Neuronal stem cell (in vitro differentiated cells): ENCODE data around the gene RALGPS1.

ENCODE experiments used
- DNase-seq: peaks from one replicate; pipeline ENCODE4 v3.0.0-alpha.2; 2013; ENCODE audit warnings: low spot score
- H2AFZ ChIP-seq: one replicate; pipeline ENCODE4 v1.6.1; 2013; ENCODE audit warnings: mild to moderate bottlenecking, low read length, inconsistent platforms
- H2AK5ac ChIP-seq: 2 replicates; pipeline ENCODE4 v1.6.1; 2013; ENCODE audit warnings: low read depth, mild to moderate bottlenecking, inconsistent platforms, low read length, moderate library complexity, mixed read lengths
- H2BK120ac ChIP-seq: 2 replicates; pipeline ENCODE4 v1.6.1; 2013; ENCODE audit warnings: low read depth, mild to moderate bottlenecking, inconsistent platforms, low read length, moderate library complexity, mixed read lengths
- H2BK12ac ChIP-seq: one replicate; pipeline ENCODE4 v1.6.1; 2013; ENCODE audit warnings: low read length, inconsistent platforms
- H2BK15ac ChIP-seq: 2 replicates; pipeline ENCODE4 v1.6.1; 2013; ENCODE audit warnings: mild to moderate bottlenecking, low read length, inconsistent platforms, mixed read lengths
- H2BK5ac ChIP-seq: one replicate; pipeline ENCODE4 v1.6.1; 2013; ENCODE audit warnings: inconsistent platforms, mild to moderate bottlenecking, low read length, moderate library complexity
- H3K14ac ChIP-seq: one replicate; pipeline ENCODE4 v1.6.1; 2013; ENCODE audit warnings: low read length, inconsistent platforms
- H3K18ac ChIP-seq: 2 replicates; pipeline ENCODE4 v1.6.1; 2013; ENCODE audit warnings: low read length, inconsistent platforms
- H3K23ac ChIP-seq: 2 replicates; pipeline ENCODE4 v1.6.1; 2013; ENCODE audit warnings: low read depth, mild to moderate bottlenecking, mixed read lengths, low read length, inconsistent platforms; ENCODE audit not compliant: poor library complexity
- H3K27ac ChIP-seq: replicated peaks from 3 replicates; pipeline ENCODE4 v1.5.1; 2013; ENCODE audit warnings: low read length, inconsistent platforms
- H3K27me3 ChIP-seq, 3 experiments: 2 replicates each; pipeline ENCODE4 v1.6.1; 2013; ENCODE audit warnings: low read length in 3 of 3, mild to moderate bottlenecking in 2 of 3, inconsistent platforms in 1 of 3, low read depth in 1 of 3, mixed read lengths in 1 of 3, moderate library complexity in 1 of 3; ENCODE audit not compliant: control insufficient read depth in 3 of 3, insufficient read depth in 3 of 3
- H3K36me3 ChIP-seq, 2 donors: replicated peaks in 1 of 2; 2 replicates each; pipeline ENCODE4 v1.6.1; 2013; ENCODE audit warnings: low read length in 2 of 2; ENCODE audit not compliant: control insufficient read depth in 2 of 2, insufficient read depth in 2 of 2
- H3K4ac ChIP-seq: 2 replicates; pipeline ENCODE4 v1.6.1; 2013; ENCODE audit warnings: inconsistent platforms, mild to moderate bottlenecking, low read length, moderate library complexity
- H3K4me1 ChIP-seq, 2 donors: 1 replicate in 1 of 2; 2 replicates in 1 of 2; pipeline ENCODE4 v1.6.1; 2013; ENCODE audit warnings: low read length in 2 of 2, low read depth in 1 of 2; ENCODE audit not compliant: control insufficient read depth in 2 of 2, insufficient read depth in 1 of 2
- H3K4me2 ChIP-seq: one replicate; pipeline ENCODE4 v1.6.1; 2013; ENCODE audit warnings: mild to moderate bottlenecking, low read length, inconsistent platforms; ENCODE audit not compliant: insufficient read depth, poor library complexity, severe bottlenecking
- H3K4me3 ChIP-seq, 2 donors: 2 replicates each; pipeline ENCODE4 v1.5.1; 2013; ENCODE audit warnings: low read length in 2 of 2, mild to moderate bottlenecking in 2 of 2, inconsistent platforms in 1 of 2, moderate library complexity in 1 of 2
- H3K79me1 ChIP-seq: one replicate; pipeline ENCODE4 v1.6.1; 2013; ENCODE audit warnings: low read depth, mild to moderate bottlenecking, inconsistent platforms, low read length, moderate library complexity
- H3K9ac ChIP-seq: one replicate; pipeline ENCODE4 v1.6.1; 2013; ENCODE audit warnings: mild to moderate bottlenecking, low read depth, low read length, inconsistent platforms; ENCODE audit not compliant: poor library complexity
- H3K9me3 ChIP-seq, 2 donors: replicated peaks in 1 of 2; 2 replicates each; pipeline versions ENCODE3 to v1.6.1; 2013; ENCODE audit warnings: low read length in 2 of 2, mild to moderate bottlenecking in 2 of 2, inconsistent platforms in 1 of 2, low read depth in 1 of 2, mixed read lengths in 1 of 2, moderate library complexity in 1 of 2; ENCODE audit not compliant: control insufficient read depth in 2 of 2, insufficient read depth in 1 of 2
- H4K8ac ChIP-seq: one replicate; pipeline ENCODE4 v1.6.1; 2013; ENCODE audit warnings: low read depth, mild to moderate bottlenecking, inconsistent platforms, low read length, moderate library complexity
- H4K91ac ChIP-seq: one replicate; pipeline ENCODE4 v1.6.1; 2013; ENCODE audit warnings: low read length, low read depth, mild to moderate bottlenecking, inconsistent platforms; ENCODE audit not compliant: poor library complexity
- WGBS, 2 donors: extraction: QIAGEN DNeasy Blood & Tissue Kit; methylation state at CpG; one replicate each; pipeline ENCODE4 v1.1.7; 2013; ENCODE audit warnings: missing lambda C conversion rate in 2 of 2, mixed read lengths in 1 of 2; ENCODE audit not compliant: insufficient read length in 2 of 2, insufficient replicate concordance in 1 of 2; ENCODE audit errors: extremely low coverage in 2 of 2; 5-methylcytosine and 5-hydroxymethylcytosine counted together

The RALGPS1 gene

DNA sequence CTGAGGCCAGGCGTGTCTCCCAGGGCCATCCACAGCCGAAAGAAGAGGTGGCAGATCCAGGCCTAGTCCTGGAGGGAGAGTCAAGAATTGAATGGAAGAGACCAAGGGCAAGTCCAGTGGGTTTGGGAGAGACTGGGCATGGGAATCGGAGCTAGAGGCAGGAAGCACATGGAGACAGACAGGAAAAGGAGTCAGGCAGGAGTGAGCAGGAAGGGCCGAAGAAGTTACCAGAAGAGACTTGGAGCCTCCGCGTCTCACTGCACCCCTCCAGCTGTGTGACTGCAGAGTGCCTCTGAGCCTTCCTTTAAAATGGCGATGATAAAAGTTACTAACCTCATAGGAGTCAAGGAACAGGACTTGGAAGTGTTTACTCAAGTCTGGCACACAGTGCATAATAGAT lies 272.2 kb downstream of the RALGPS1 start:
- H2AFZ ChIP-seq = peak overlapping the region; percentile 57

DNA sequence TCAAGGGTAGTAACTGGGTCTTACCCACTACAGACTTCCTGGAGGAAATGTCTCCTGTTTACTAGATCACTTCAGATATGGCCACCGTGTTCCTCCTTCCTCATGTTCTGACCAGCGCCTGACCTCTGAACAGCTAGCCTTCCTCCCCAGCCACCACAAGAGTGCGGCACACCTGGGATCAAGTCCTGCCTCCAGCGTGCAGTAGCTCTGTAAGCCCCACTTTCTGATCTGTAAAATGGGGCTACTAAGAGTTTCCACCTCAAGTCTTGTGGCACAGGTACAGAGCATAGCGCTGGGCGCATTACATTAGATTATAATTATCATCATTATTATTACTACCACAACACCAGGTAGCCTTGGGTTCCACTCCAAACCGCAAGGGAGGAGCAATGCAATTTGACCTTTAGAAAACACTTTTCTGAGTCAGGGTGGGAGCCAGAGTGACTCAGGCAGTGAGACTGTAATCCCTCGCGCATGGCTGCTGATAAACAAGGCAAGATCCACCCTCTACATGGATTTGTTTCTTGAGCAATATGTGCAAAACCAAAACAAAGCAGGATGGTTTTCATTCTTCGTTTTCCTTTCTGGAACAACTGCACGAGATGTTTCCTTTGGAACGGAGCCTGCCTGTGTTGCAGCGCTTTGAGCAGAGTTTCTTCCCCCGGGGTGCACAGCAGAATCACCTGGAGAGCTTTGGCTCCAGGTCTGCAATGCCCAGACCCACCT lies 272.8 kb downstream of the RALGPS1 start:
- DNase-seq = no peak

More for the DNA sequence above, 272.2 kb downstream of the RALGPS1 start:
- Histone ChIP-seq H3K4me3 (no peak overlapping the region), H3K4me2 (no peak overlapping the region), H3K14ac (no peak overlapping the region), H3K27ac (no peak overlapping the region), H3K23ac (no peak overlapping the region), H2BK15ac (no peak overlapping the region), H2BK120ac (no peak overlapping the region), H3K9me3 (no peaks in the 10 kb centered on the region), H4K8ac (no peak overlapping the region), H3K18ac (no peak overlapping the region), H3K4me1 (peaks cover 8 to 23% of the 10 kb centered on the region in 2 donors), H2BK12ac (no peak overlapping the region), H3K9ac (no peak overlapping the region), H2BK5ac (no peak overlapping the region), H3K27me3 (no peaks in the 10 kb centered on the region), H4K91ac (no peak overlapping the region), H3K4ac (no peak overlapping the region), H2AK5ac (no peak overlapping the region), H3K36me3 (no peaks in the 10 kb centered on the region), H3K79me1 (no peaks in the 10 kb centered on the region)
- no peak for DNase-seq
- WGBS, 2 donors = no CpG with 5 or more reads among the region's 7 CpGs

DNA sequence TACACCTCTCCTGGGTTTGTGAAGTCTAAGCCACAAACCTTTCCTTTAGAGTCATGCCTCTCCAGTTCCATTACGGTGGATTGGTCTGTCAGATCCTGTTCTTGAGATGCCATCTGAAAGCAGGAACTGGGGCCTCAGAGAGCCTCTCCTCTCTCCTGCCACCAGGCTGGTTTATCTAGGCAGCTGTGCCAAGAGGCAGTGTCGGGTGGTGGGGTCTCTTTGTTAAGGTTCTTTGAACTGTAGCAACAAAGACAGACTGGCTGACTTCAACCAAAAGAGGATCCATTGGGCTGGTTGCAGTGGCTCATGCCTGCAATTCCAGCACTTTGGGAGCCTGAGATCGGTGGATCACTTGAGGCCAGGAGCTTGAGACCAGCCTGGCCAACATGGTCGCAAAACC lies 273.8 kb downstream of the RALGPS1 start:
- Histone ChIP-seq H3K4ac (no peak overlapping the region), H3K79me1 (no peaks in the 10 kb centered on the region), H3K14ac (no peak overlapping the region), H3K27me3 (no peaks in the 10 kb centered on the region), H2BK5ac (no peak overlapping the region), H3K23ac (no peak overlapping the region), H2AK5ac (no peak overlapping the region), H3K4me3 (no peak overlapping the region), H3K36me3 (no peaks in the 10 kb centered on the region), H3K4me1 (peaks cover 8 to 18% of the 10 kb centered on the region in 2 donors), H2BK12ac (no peak overlapping the region), H4K8ac (no peak overlapping the region), H2BK15ac (no peak overlapping the region), H3K27ac (no peak overlapping the region), H2AFZ (no peak overlapping the region), H4K91ac (no peak overlapping the region), H2BK120ac (no peak overlapping the region), H3K18ac (no peak overlapping the region), H3K9me3 (no peaks in the 10 kb centered on the region), H3K9ac (no peak overlapping the region), H3K4me2 (no peak overlapping the region)
- DNase-seq = no peak
- WGBS, 2 donors = no CpG with 5 or more reads among the region's 4 CpGs

More for the DNA sequence above, 272.8 kb downstream of the RALGPS1 start:
- no peaks in the 10 kb centered on the region for H3K36me3 ChIP-seq
- no peak overlapping the region for H2BK15ac ChIP-seq
- H4K8ac ChIP-seq = no peak overlapping the region
- H3K4me2 ChIP-seq = no peak overlapping the region
- no peaks in the 10 kb centered on the region for H3K27me3 ChIP-seq
- H3K23ac ChIP-seq = no peak overlapping the region
- no peak overlapping the region for H3K18ac ChIP-seq
- H2AK5ac ChIP-seq = no peak overlapping the region
- H4K91ac ChIP-seq = no peak overlapping the region
- no CpG with 5 or more reads among the region's 14 CpGs for WGBS, 2 donors
- no peaks in the 10 kb centered on the region for H3K9me3 ChIP-seq
- H2BK120ac ChIP-seq = no peak overlapping the region
- H2BK5ac ChIP-seq = no peak overlapping the region
- no peak overlapping the region for H3K27ac ChIP-seq
- no peak overlapping the region for H2AFZ ChIP-seq
- no peak overlapping the region for H3K9ac ChIP-seq
- no peak overlapping the region for H3K4me3 ChIP-seq
- H3K4me1 ChIP-seq = peaks cover 8 to 23% of the 10 kb centered on the region in 2 donors
- H2BK12ac ChIP-seq = no peak overlapping the region
- no peak overlapping the region for H3K14ac ChIP-seq
- no peak overlapping the region for H3K4ac ChIP-seq
- H3K79me1 ChIP-seq = no peaks in the 10 kb centered on the region

DNA sequence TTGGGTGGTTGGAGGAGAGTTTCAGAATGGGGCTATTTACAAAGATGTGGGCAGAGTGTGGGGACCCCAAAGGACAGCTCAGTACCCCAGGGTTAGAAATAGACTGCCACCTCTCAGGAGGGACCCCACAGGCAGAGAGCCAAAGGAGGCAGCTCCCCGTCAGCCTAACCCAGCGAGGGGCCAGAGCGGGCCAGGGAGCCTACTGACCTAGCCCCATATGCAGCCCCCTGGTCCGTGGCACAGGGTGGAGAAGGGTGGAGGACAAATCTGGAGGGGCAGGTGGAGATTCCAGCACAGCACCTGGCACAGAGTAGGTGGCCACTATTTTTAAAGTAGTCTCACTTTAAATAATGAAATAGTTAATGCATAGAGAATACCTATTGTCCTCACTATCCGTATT lies 275.0 kb downstream of the RALGPS1 start:
- Histone ChIP-seq H2BK120ac (no peak overlapping the region), H3K36me3 (no peaks in the 10 kb centered on the region), H4K91ac (no peak overlapping the region), H3K79me1 (no peaks in the 10 kb centered on the region), H3K4ac (no peak overlapping the region), H3K4me1 (peaks cover 8 to 17% of the 10 kb centered on the region in 2 donors), H2BK12ac (no peak overlapping the region), H3K27me3 (no peaks in the 10 kb centered on the region), H2BK15ac (no peak overlapping the region), H2AK5ac (no peak overlapping the region), H3K4me2 (no peak overlapping the region), H3K18ac (no peak overlapping the region), H4K8ac (no peak overlapping the region), H3K9me3 (no peaks in the 10 kb centered on the region), H3K4me3 (no peak overlapping the region), H3K23ac (no peak overlapping the region), H2AFZ (no peak overlapping the region), H3K9ac (no peak overlapping the region), H2BK5ac (no peak overlapping the region), H3K14ac (no peak overlapping the region), H3K27ac (no peak overlapping the region)
- no CpG with 5 or more reads among the region's 5 CpGs for WGBS, 2 donors
- no peak for DNase-seq
